H9 (cell line): Measurements from ENCODE around the gene CCNB1. TPM values are rescaled to one million over a fixed set of nuclear protein-coding genes. Genes with fewer than 3 reads are reported as not detected.

Source experiments
- DNase-seq: peaks from one replicate; pipeline ENCODE4 v3.0.0-alpha.2; 2017
- H2AFZ ChIP-seq: one replicate; pipeline ENCODE4 v1.6.1; 2013; ENCODE audit warnings: mild to moderate bottlenecking, low read length, control low read depth, moderate library complexity
- H2AK5ac ChIP-seq: 2 replicates; pipeline ENCODE4 v1.6.1; 2013; ENCODE audit warnings: low read length, control low read depth, mixed read lengths; ENCODE audit not compliant: insufficient read length
- H2BK120ac ChIP-seq: one replicate; pipeline ENCODE4 v1.6.1; 2013; ENCODE audit warnings: low read depth, mild to moderate bottlenecking, low read length, control low read depth, inconsistent platforms; ENCODE audit not compliant: poor library complexity, severe bottlenecking
- H2BK12ac ChIP-seq: 2 replicates; pipeline ENCODE4 v1.6.1; 2013; ENCODE audit warnings: low read length, control low read depth, mixed read lengths, low read depth; ENCODE audit not compliant: insufficient read length
- H2BK15ac ChIP-seq: 2 replicates; pipeline ENCODE4 v1.6.1; 2013; ENCODE audit warnings: low read depth, low read length, control low read depth
- H2BK20ac ChIP-seq: one replicate; pipeline ENCODE4 v1.6.1; 2013; ENCODE audit warnings: low read depth, mild to moderate bottlenecking, low read length, control low read depth, inconsistent platforms; ENCODE audit not compliant: poor library complexity, severe bottlenecking
- H2BK5ac ChIP-seq: 2 replicates; pipeline ENCODE4 v1.6.1; 2013; ENCODE audit warnings: low read length, control low read depth, mixed read lengths; ENCODE audit not compliant: insufficient read length
- H3K14ac ChIP-seq: 2 replicates; pipeline ENCODE4 v1.6.1; 2013; ENCODE audit warnings: low read length, control low read depth; ENCODE audit not compliant: insufficient read depth
- H3K18ac ChIP-seq: 2 replicates; pipeline ENCODE4 v1.6.1; 2013; ENCODE audit warnings: low read depth, mild to moderate bottlenecking, mixed read lengths, low read length, control low read depth; ENCODE audit not compliant: insufficient read length
- H3K23ac ChIP-seq: 2 replicates; pipeline ENCODE4 v1.6.1; 2013; ENCODE audit warnings: low read length, control low read depth, mixed read lengths, low read depth; ENCODE audit not compliant: insufficient read length
- H3K23me2 ChIP-seq: 2 replicates; pipeline ENCODE4 v1.6.1; 2013; ENCODE audit warnings: low read depth, mild to moderate bottlenecking, mixed read lengths, low read length, control low read depth; ENCODE audit not compliant: insufficient read length, poor library complexity, severe bottlenecking
- H3K27ac ChIP-seq: 2 replicates; pipeline ENCODE4 v1.5.1; 2013; ENCODE audit warnings: low read length, control low read depth, mixed read lengths, low read depth; ENCODE audit not compliant: insufficient read length
- H3K27me3 ChIP-seq: 2 replicates; pipeline ENCODE4 v1.6.1; 2013; ENCODE audit warnings: low read length, control low read depth, inconsistent platforms; ENCODE audit not compliant: insufficient read depth
- H3K4ac ChIP-seq: 2 replicates; pipeline ENCODE4 v1.6.1; 2013; ENCODE audit warnings: low read depth, mild to moderate bottlenecking, control low read depth, inconsistent platforms, low read length, moderate library complexity
- H3K4me1 ChIP-seq: 2 replicates; pipeline ENCODE4 v1.6.1; 2013; ENCODE audit warnings: low read length, control low read depth, inconsistent platforms; ENCODE audit not compliant: insufficient read depth
- H3K4me2 ChIP-seq: 2 replicates; pipeline ENCODE4 v1.6.1; 2013; ENCODE audit warnings: low read length, control low read depth, mixed read lengths; ENCODE audit not compliant: insufficient read length, insufficient read depth
- H3K56ac ChIP-seq: 2 replicates; pipeline ENCODE4 v1.6.1; 2013; ENCODE audit warnings: low read depth, mild to moderate bottlenecking, mixed read lengths, low read length, control low read depth; ENCODE audit not compliant: insufficient read length
- H3K79me1 ChIP-seq: 2 replicates; pipeline ENCODE4 v1.6.1; 2013; ENCODE audit warnings: low read depth, mild to moderate bottlenecking, moderate library complexity, low read length, control low read depth, inconsistent platforms; ENCODE audit not compliant: insufficient read depth, poor library complexity, severe bottlenecking
- H3K79me2 ChIP-seq: 2 replicates; pipeline ENCODE4 v1.6.1; 2013; ENCODE audit warnings: low read length, control low read depth, inconsistent platforms; ENCODE audit not compliant: insufficient read depth
- H3K9ac ChIP-seq: 2 replicates; pipeline ENCODE4 v1.6.1; 2013; ENCODE audit warnings: low read length, control low read depth, mixed read lengths; ENCODE audit not compliant: insufficient read length; ENCODE audit errors: extremely low read depth
- H3K9me3 ChIP-seq: one replicate; pipeline ENCODE4 v1.6.1; 2013; ENCODE audit warnings: low read depth, low read length, inconsistent platforms; ENCODE audit not compliant: control insufficient read depth
- H3T11ph ChIP-seq: one replicate; pipeline ENCODE4 v1.6.1; 2013; ENCODE audit warnings: mild to moderate bottlenecking, low read length, control low read depth, inconsistent platforms
- H4K20me1 ChIP-seq: one replicate; pipeline ENCODE4 v1.6.1; 2013; ENCODE audit not compliant: control insufficient read depth, insufficient read length, insufficient read depth
- H4K5ac ChIP-seq: 2 replicates; pipeline ENCODE4 v1.6.1; 2013; ENCODE audit warnings: low read depth, mild to moderate bottlenecking, mixed read lengths, low read length, control low read depth; ENCODE audit not compliant: insufficient read length
- H4K8ac ChIP-seq: replicated peaks from 2 replicates; pipeline ENCODE4 v1.6.1; 2013; ENCODE audit warnings: low read length, control low read depth, mixed read lengths, low read depth; ENCODE audit not compliant: insufficient read length
- H4K91ac ChIP-seq: 2 replicates; pipeline ENCODE4 v1.6.1; 2013; ENCODE audit warnings: low read depth, mild to moderate bottlenecking, moderate library complexity, mixed read lengths, low read length, control low read depth; ENCODE audit not compliant: insufficient read length
- H3K27ac Mint-ChIP-seq, 3 experiments: 2 replicates in 2 of 3; 3 replicates in 1 of 3; pipeline ENCODE4 v1.8.0; 2020 to 2021; ENCODE audit warnings: mixed read lengths in 3 of 3, mild to moderate bottlenecking in 1 of 3, moderate library complexity in 1 of 3
- H3K27me3 Mint-ChIP-seq: 2 replicates; pipeline ENCODE4 v1.8.0; 2021; ENCODE audit warnings: low read depth, mild to moderate bottlenecking, moderate library complexity, mixed read lengths
- H3K36me3 Mint-ChIP-seq, 3 experiments: 2 replicates in 2 of 3; 3 replicates in 1 of 3; pipeline ENCODE4 v1.8.0; 2020 to 2021; ENCODE audit warnings: low read depth in 3 of 3, mixed read lengths in 3 of 3; ENCODE audit not compliant: insufficient read depth in 1 of 3
- H3K4me1 Mint-ChIP-seq, 2 experiments: 2 replicates each; pipeline ENCODE4 v1.8.0; 2020; ENCODE audit warnings: mixed read lengths in 2 of 2
- H3K4me3 Mint-ChIP-seq, 2 experiments: 2 replicates in 1 of 2; 3 replicates in 1 of 2; pipeline ENCODE4 v1.8.0; 2020 to 2021; ENCODE audit warnings: mild to moderate bottlenecking in 2 of 2, mixed read lengths in 2 of 2, moderate library complexity in 1 of 2
- H3K9me3 Mint-ChIP-seq, 2 experiments: 2 replicates in 1 of 2; 3 replicates in 1 of 2; pipeline ENCODE4 v1.8.0; 2020; ENCODE audit warnings: mild to moderate bottlenecking in 2 of 2, mixed read lengths in 2 of 2, moderate library complexity in 1 of 2
- CTCF ChIP-seq: fragments of 200-600 bp; sonication (generic); conservative IDR thresholded peaks from 3 replicates; pipeline ENCODE4 v1.8.0; 2021; ENCODE audit warnings: antibody characterized with exemption, mild to moderate bottlenecking
- WGBS: extraction: QIAGEN DNeasy Blood & Tissue Kit; methylation state at CpG from one replicate; pipeline ENCODE4 v1.1.7; 2013; ENCODE audit warnings: missing lambda C conversion rate, low lambda C conversion rate, mixed read lengths; ENCODE audit not compliant: insufficient read length; ENCODE audit errors: extremely low coverage; 5-methylcytosine and 5-hydroxymethylcytosine counted together
- total RNA-seq: library from RNA; stranded (reverse); gene quantifications from 2 replicates; pipeline ENCODE4 v1.2.1, GENCODE V29; 2021

CCNB1 gene
- total RNA-seq, 1 experiment from 2014 or later: 310 TPM

GRCh38 chr5:69170495-69170894, 3.5 kb downstream of the CCNB1 start:
- Histone ChIP-seq H3K14ac (no peak overlapping the region), H3K27me3 (no peaks in the 10 kb centered on the region), H2BK12ac (no peak overlapping the region), H3K9ac (no peak overlapping the region), H3K79me2 (peaks cover 9% of the 10 kb centered on the region; the same call in 1 of the 2 replicates), H4K20me1 (no peaks in the 10 kb centered on the region), H3K9me3 (no peaks in the 10 kb centered on the region), H3K4me2 (no peak overlapping the region), H4K5ac (no peak overlapping the region), H3K23me2 (peaks cover 4% of the 10 kb centered on the region), H4K8ac (no peak overlapping the region), H2BK120ac (no peak overlapping the region), H3K23ac (no peak overlapping the region), H3K27ac (no peak overlapping the region), H3K4ac (no peak overlapping the region), H2BK20ac (no peak overlapping the region), H3K4me1 (no peaks in the 10 kb centered on the region), H3T11ph (no peak overlapping the region), H2AFZ (no peak overlapping the region), H3K18ac (no peak overlapping the region), H3K79me1 (peaks cover 12% of the 10 kb centered on the region), H3K56ac (no peak overlapping the region), H2BK5ac (no peak overlapping the region), H2AK5ac (no peak overlapping the region), H2BK15ac (no peak overlapping the region), H4K91ac (no peak overlapping the region)
- Mint-ChIP-seq H3K27ac (peak overlapping the region in 2 of 3 experiments; percentile 47 to 89; a peak in 3 of 7 replicates), H3K36me3 (peaks cover 70 to 81% (median 77%) of the 10 kb centered on the region in 3 experiments), H3K4me1 (peaks cover 27 to 33% of the 10 kb centered on the region in 2 experiments), H3K27me3 (no peaks in the 10 kb centered on the region), H3K9me3 (no peaks in the 10 kb centered on the region; a peak in 1 of 5 replicates), H3K4me3 (no peak overlapping the region)
- no peak for TF ChIP-seq CTCF
- no CpG with 5 or more reads among the region's 1 CpG for WGBS
- no peak for DNase-seq
